Neural progenitor cell (in vitro differentiated cells): ENCODE measurements around the gene PAXX. TPM values are rescaled to one million over a fixed set of nuclear protein-coding genes. Genes with fewer than 3 reads are reported as not detected.

ENCODE experiments used
- DNase-seq: peaks from one replicate; pipeline ENCODE4 v3.0.0-alpha.2; 2016; ENCODE audit warnings: low spot score
- H2AFZ ChIP-seq: fragments of 200-600 bp; sonication (generic); replicated peaks from 2 replicates; pipeline ENCODE4 v1.6.1; 2016; ENCODE audit warnings: antibody characterized with exemption
- H3F3A ChIP-seq: fragments of 200-600 bp; sonication (generic); 2 replicates; pipeline ENCODE4 v1.6.1; 2016; ENCODE audit warnings: antibody characterized with exemption, low read depth
- H3K27ac ChIP-seq: fragments of 200-600 bp; sonication (generic); 2 replicates; pipeline ENCODE4 v1.5.1; 2016; ENCODE audit warnings: mild to moderate bottlenecking
- H3K27me3 ChIP-seq: fragments of 200-600 bp; sonication (generic); 2 replicates; pipeline ENCODE4 v1.6.1; 2016; ENCODE audit warnings: mild to moderate bottlenecking, moderate library complexity
- H3K36me3 ChIP-seq: fragments of 200-600 bp; sonication (generic); 2 replicates; pipeline ENCODE4 v1.5.1; 2016
- H3K4me1 ChIP-seq: fragments of 200-600 bp; sonication (generic); 2 replicates; pipeline ENCODE4 v1.6.1; 2016; ENCODE audit warnings: mixed run types
- H3K4me2 ChIP-seq: fragments of 200-600 bp; sonication (generic); 2 replicates; pipeline ENCODE4 v1.6.1; 2016
- H3K4me3 ChIP-seq: fragments of 200-600 bp; sonication (generic); 2 replicates; pipeline ENCODE4 v1.5.1; 2016
- H3K79me2 ChIP-seq: fragments of 200-600 bp; sonication (generic); 2 replicates; pipeline ENCODE4 v1.6.1; 2016; ENCODE audit warnings: low read depth
- H3K9ac ChIP-seq: fragments of 200-600 bp; sonication (generic); 2 replicates; pipeline ENCODE4 v1.6.1; 2016
- H3K9me3 ChIP-seq: fragments of 200-600 bp; sonication (generic); 2 replicates; pipeline ENCODE4 v1.5.1; 2016; ENCODE audit warnings: low read depth
- H4K20me1 ChIP-seq: fragments of 200-600 bp; sonication (generic); 2 replicates; pipeline ENCODE4 v1.6.1; 2016; ENCODE audit warnings: low read depth
- H3K27ac Mint-ChIP-seq: 3 replicates; pipeline ENCODE4 v1.8.0; 2021; ENCODE audit warnings: mixed read lengths
- H3K27me3 Mint-ChIP-seq: 2 replicates; pipeline ENCODE4 v1.8.0; 2022; ENCODE audit warnings: low read depth, mild to moderate bottlenecking, inconsistent platforms, moderate library complexity, mixed read lengths; ENCODE audit not compliant: insufficient read depth
- H3K36me3 Mint-ChIP-seq: 3 replicates; pipeline ENCODE4 v1.8.0; 2021; ENCODE audit warnings: mixed read lengths
- H3K4me1 Mint-ChIP-seq: 3 replicates; pipeline ENCODE4 v1.8.0; 2021; ENCODE audit warnings: mixed read lengths
- H3K4me3 Mint-ChIP-seq: 3 replicates; pipeline ENCODE4 v1.8.0; 2021; ENCODE audit warnings: mild to moderate bottlenecking, moderate library complexity, mixed read lengths
- H3K9me3 Mint-ChIP-seq: 3 replicates; pipeline ENCODE4 v1.8.0; 2020; ENCODE audit warnings: mixed read lengths
- EZH2 ChIP-seq: fragments of 200-600 bp; sonication (generic); IDR thresholded peaks from 2 replicates; pipeline ENCODE4 v1.6.1; 2017; ENCODE audit warnings: antibody characterized with exemption, mild to moderate bottlenecking, moderate library complexity
- EZH2phosphoT487 ChIP-seq: fragments of 200-600 bp; sonication (generic); IDR thresholded peaks from 2 replicates; pipeline ENCODE4 v1.6.1; 2017; ENCODE audit warnings: antibody characterized with exemption
- total RNA-seq: library from RNA; depleted of rRNA; stranded (reverse); fragments of >200 nt; gene quantifications from 2 replicates; pipeline ENCODE4 v1.2.3, GENCODE V29; 2015; ENCODE audit warnings: low replicate concordance
- TF ChIP-seq, protein P1 (sequence below): fragments of 200-600 bp; sonication (generic); IDR thresholded peaks from 2 replicates; pipeline ENCODE4 v1.5.1; 2017; ENCODE audit warnings: antibody characterized with exemption, mild to moderate bottlenecking

PAXX gene
- total RNA-seq, 1 donor from 2014 or later, result 31.5 TPM

DNA sequence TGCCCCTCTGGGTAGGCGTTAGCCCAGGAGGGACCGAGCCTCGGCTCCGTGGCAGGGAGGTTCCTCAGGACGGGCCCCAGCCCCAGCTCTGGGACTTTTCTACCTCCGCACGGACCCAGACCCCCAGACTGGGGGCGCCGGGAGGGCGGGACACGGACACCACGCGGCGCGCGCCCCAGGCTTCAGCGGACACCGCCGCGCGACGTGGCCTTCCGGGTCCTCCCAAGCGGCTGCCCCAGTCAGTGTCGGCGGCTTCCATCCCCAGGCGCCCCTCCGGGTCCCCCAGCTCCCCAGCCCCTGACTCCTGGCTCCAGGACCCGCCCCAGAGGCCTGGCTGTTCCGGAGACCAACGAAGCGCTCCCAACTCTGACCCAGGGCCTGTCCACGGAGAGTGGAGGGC is 6.4 kb upstream of the PAXX start:
- TF ChIP-seq EZH2phosphoT487 (no peak), EZH2 (no peak)
- TF ChIP-seq, protein P1, sequence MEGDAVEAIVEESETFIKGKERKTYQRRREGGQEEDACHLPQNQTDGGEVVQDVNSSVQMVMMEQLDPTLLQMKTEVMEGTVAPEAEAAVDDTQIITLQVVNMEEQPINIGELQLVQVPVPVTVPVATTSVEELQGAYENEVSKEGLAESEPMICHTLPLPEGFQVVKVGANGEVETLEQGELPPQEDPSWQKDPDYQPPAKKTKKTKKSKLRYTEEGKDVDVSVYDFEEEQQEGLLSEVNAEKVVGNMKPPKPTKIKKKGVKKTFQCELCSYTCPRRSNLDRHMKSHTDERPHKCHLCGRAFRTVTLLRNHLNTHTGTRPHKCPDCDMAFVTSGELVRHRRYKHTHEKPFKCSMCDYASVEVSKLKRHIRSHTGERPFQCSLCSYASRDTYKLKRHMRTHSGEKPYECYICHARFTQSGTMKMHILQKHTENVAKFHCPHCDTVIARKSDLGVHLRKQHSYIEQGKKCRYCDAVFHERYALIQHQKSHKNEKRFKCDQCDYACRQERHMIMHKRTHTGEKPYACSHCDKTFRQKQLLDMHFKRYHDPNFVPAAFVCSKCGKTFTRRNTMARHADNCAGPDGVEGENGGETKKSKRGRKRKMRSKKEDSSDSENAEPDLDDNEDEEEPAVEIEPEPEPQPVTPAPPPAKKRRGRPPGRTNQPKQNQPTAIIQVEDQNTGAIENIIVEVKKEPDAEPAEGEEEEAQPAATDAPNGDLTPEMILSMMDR, result no peak
- peak overlapping the region; percentile 25 for H3K4me3 ChIP-seq
- no peaks in the 10 kb centered on the region for H3K36me3 ChIP-seq
- peaks cover 15% of the 10 kb centered on the region for H3K4me1 Mint-ChIP-seq
- H3K27ac Mint-ChIP-seq, result no peak overlapping the region
- no peak overlapping the region for H3K27ac ChIP-seq
- no peak for DNase-seq
- no peak overlapping the region for H3K9ac ChIP-seq
- peak overlapping the region; percentile 67 for H3K4me2 ChIP-seq
- peaks cover 3% of the 10 kb centered on the region for H3K9me3 Mint-ChIP-seq
- H3K79me2 ChIP-seq, result no peaks in the 10 kb centered on the region
- peaks cover 29% of the 10 kb centered on the region for H3K27me3 ChIP-seq
- no peak overlapping the region for H2AFZ ChIP-seq
- H3K4me1 ChIP-seq, result peaks cover 13% of the 10 kb centered on the region
- no peaks in the 10 kb centered on the region for H4K20me1 ChIP-seq
- no peaks in the 10 kb centered on the region for H3K36me3 Mint-ChIP-seq
- no peaks in the 10 kb centered on the region for H3K9me3 ChIP-seq
- H3F3A ChIP-seq, result peaks cover 14% of the 10 kb centered on the region
- no peak overlapping the region for H3K4me3 Mint-ChIP-seq
- peaks cover 8% of the 10 kb centered on the region for H3K27me3 Mint-ChIP-seq

DNA sequence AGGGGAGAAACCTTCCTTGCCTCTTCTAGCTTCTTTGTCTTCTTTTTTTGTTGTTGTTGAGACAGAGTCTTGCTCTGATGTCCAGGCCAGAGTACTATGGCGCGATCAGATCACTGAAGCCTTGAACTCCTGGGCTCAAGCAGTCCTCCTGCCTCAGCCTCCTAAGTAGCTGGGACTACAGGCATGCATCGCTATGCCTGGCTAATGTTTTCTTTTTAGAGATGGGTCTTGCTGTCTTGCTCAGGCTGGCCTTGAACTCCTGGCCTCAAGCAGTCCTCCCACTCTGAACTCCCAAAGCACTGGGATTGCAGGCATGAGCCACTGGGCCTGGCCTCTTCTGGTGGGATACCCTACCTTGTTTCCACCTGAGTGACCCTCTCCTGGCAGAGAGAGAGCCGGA is 3.4 kb upstream of the PAXX start:
- no peak overlapping the region for H3K27ac Mint-ChIP-seq
- H3K9ac ChIP-seq, result no peak overlapping the region
- no peak overlapping the region for H2AFZ ChIP-seq
- H3K4me3 ChIP-seq, result no peak overlapping the region
- no peak for TF ChIP-seq EZH2phosphoT487
- TF ChIP-seq EZH2, result no peak
- TF ChIP-seq, protein P1, result no peak
- H3K27me3 Mint-ChIP-seq, result peaks cover 11% of the 10 kb centered on the region
- peaks cover 13% of the 10 kb centered on the region for H3K4me1 ChIP-seq
- peaks cover 10% of the 10 kb centered on the region for H3K79me2 ChIP-seq
- H3K9me3 Mint-ChIP-seq, result peaks cover 3% of the 10 kb centered on the region
- no peak overlapping the region for H3K4me3 Mint-ChIP-seq
- H3K4me2 ChIP-seq, result no peak overlapping the region
- peaks cover 13% of the 10 kb centered on the region for H3K4me1 Mint-ChIP-seq
- H4K20me1 ChIP-seq, result peaks cover 8% of the 10 kb centered on the region
- peaks cover 20% of the 10 kb centered on the region for H3F3A ChIP-seq
- H3K9me3 ChIP-seq, result no peaks in the 10 kb centered on the region
- no peaks in the 10 kb centered on the region for H3K36me3 ChIP-seq
- H3K27me3 ChIP-seq, result peaks cover 38% of the 10 kb centered on the region
- no peak for DNase-seq
- no peaks in the 10 kb centered on the region for H3K36me3 Mint-ChIP-seq
- no peak overlapping the region for H3K27ac ChIP-seq

DNA sequence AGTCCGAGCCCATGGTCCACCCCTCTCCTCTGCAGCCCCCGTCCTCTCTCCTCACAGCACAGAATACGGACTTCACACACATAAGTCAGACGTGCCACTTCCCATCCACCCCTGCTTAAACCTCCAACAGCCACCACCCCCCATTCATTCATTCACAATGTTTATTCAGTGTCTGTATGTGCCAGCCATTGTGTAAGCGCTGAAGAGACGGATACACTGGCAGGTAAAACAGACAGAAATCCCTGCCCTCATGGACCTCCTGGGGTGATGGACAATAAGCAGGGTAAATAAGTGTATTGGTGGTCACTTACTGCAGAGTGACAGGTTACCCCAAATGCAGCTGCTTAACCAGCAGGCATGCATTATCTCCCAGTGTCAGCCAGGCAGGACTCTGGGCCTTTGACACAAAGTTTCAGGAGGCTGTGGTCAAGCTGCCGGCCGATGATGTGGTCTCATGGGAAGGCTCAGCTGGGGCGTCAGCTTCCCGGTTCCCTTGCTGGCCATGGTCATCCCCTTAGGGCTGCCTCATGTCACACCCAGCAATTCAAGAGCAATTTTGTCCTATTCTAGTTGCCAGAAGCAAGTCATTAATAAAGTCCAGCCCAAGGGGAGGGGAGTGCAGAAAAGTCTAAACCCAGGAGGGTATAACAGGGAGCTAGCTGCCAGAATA is 1.8 kb upstream of the PAXX start:
- Histone ChIP-seq H3K4me2 (no peak overlapping the region), H3K4me1 (peaks cover 8% of the 10 kb centered on the region), H3K27me3 (peaks cover 23% of the 10 kb centered on the region), H2AFZ (no peak overlapping the region), H3K79me2 (peaks cover 10% of the 10 kb centered on the region), H3K9me3 (no peaks in the 10 kb centered on the region), H4K20me1 (peaks cover 8% of the 10 kb centered on the region), H3F3A (peaks cover 20% of the 10 kb centered on the region), H3K27ac (no peak overlapping the region), H3K36me3 (no peaks in the 10 kb centered on the region), H3K4me3 (no peak overlapping the region), H3K9ac (no peak overlapping the region)
- no peak for DNase-seq
- Mint-ChIP-seq H3K4me1 (peaks cover 11% of the 10 kb centered on the region), H3K4me3 (peak overlapping the region; percentile 80), H3K36me3 (no peaks in the 10 kb centered on the region), H3K9me3 (peaks cover 3% of the 10 kb centered on the region), H3K27me3 (peaks cover 11% of the 10 kb centered on the region), H3K27ac (no peak overlapping the region)
- TF ChIP-seq EZH2, result no peak
- TF ChIP-seq, protein P1, result no peak
- TF ChIP-seq EZH2phosphoT487, result no peak
